Measurements from ENCODE around the gene KLHL40.

- TF ChIP-seq CTCF (IDR thresholded peaks at IDR 0.05) = no peak
- TF ChIP-seq POLR2A (IDR thresholded peaks at IDR 0.05) = no peak
These were observed 12.1 kb downstream of the KLHL40 start for GRCh38 chr3:42697289-42698051.
